ENCODE results near the gene NOS2.
A peak's percentile ranks its signal among the peaks of the same experiment; 100 is the strongest.

NOS2 gene

GRCh38 chr17:27810211-27810901 lies 10.0 kb upstream of the NOS2 start:
- peaks cover 9% of the 10 kb centered on the region for H3K9me3 Mint-ChIP-seq
- DNase-seq (ENCODE audit: low spot score), result peak; percentile 62
- H3K27me3 Mint-ChIP-seq (ENCODE audit: low read depth), result no peaks in the 10 kb centered on the region
- H3K36me3 Mint-ChIP-seq (ENCODE audit: low read depth), result no peaks in the 10 kb centered on the region
- H3K4me1 Mint-ChIP-seq (ENCODE audit: low read depth), result peaks cover 42% of the 10 kb centered on the region
- peak overlapping the region; percentile 95 for H3K27ac Mint-ChIP-seq
- H3K4me3 Mint-ChIP-seq, result peak overlapping the region; percentile 80

DNA sequence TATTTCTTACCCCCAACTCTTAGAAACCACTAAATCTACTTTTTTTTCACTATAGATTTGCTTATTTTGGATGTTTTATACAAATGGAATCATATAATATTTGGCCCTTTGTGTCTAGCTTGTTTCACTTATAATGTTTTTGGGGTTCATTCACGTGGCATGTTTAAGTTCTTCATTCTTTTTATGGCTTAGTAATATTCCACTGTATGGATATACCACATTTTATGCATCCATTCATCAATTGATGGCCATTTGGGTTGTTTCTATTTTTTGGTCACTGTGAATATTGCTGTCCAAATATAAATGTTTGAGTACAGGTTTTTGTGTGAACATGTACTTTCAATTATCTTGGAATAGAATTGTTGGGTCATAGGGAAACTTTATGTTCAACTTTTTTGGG lies 9.2 kb upstream of the NOS2 start:
- Mint-ChIP-seq H3K27ac (peak overlapping the region; percentile 95), H3K36me3 (ENCODE audit: low read depth) (no peaks in the 10 kb centered on the region), H3K27me3 (ENCODE audit: low read depth) (no peaks in the 10 kb centered on the region), H3K9me3 (peaks cover 7% of the 10 kb centered on the region), H3K4me3 (peak overlapping the region; percentile 80), H3K4me1 (ENCODE audit: low read depth) (peaks cover 43% of the 10 kb centered on the region)
- no peak for DNase-seq (ENCODE audit: low spot score)

- Mint-ChIP-seq H3K9me3 (peaks cover 4% of the 10 kb centered on the region), H3K27me3 (ENCODE audit: low read depth) (no peaks in the 10 kb centered on the region), H3K4me1 (ENCODE audit: low read depth) (peaks cover 43% of the 10 kb centered on the region), H3K36me3 (ENCODE audit: low read depth) (no peaks in the 10 kb centered on the region), H3K4me3 (peak overlapping the region; percentile 70), H3K27ac (peak overlapping the region; percentile 95)
- peak; percentile 32 for DNase-seq (ENCODE audit: low spot score)
Measured at GRCh38 chr17:27808628-27809027, 8.3 kb upstream of the NOS2 start.

GRCh38 chr17:27807567-27808470 lies 7.5 kb upstream of the NOS2 start:
- peaks cover 43% of the 10 kb centered on the region for H3K4me1 Mint-ChIP-seq (ENCODE audit: low read depth)
- no peaks in the 10 kb centered on the region for H3K36me3 Mint-ChIP-seq (ENCODE audit: low read depth)
- peak overlapping the region; percentile 70 for H3K4me3 Mint-ChIP-seq

DNA sequence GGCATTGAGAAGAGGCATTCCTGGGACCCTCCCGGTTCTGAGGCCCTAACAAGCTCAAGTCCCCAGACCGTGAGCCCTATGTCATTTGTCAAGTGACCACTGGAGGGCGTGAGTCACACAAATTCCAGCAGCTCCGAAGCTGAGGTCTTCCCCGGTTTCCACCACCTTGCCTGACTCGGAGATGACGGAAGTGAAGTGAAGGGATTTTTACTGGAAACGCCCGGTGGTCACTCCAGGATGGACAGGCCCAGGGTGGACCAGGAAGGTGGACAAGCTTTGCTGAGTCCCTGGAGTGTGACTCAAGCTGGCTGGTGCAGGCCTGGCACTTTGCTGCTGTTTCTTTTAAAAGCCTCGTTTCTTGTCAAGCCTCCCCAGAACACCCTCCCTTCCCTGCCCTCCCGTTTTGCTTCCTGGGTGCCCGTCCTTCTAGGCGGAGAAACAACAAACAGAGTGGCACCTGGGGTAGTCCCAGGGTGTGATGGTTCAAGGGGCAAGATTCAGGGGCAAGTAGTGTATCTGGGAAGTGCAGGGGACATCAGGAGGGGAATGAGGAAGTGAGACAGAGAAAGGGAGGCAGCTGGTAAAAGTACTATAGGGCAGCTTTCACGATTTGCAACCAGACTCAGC lies 5.3 kb upstream of the NOS2 start:
- peak overlapping the region; percentile 94 for H3K27ac Mint-ChIP-seq
- peak overlapping the region; percentile 76 for H3K4me3 Mint-ChIP-seq
- peaks cover 38% of the 10 kb centered on the region for H3K4me1 Mint-ChIP-seq (ENCODE audit: low read depth)
- no peaks in the 10 kb centered on the region for H3K27me3 Mint-ChIP-seq (ENCODE audit: low read depth)
- DNase-seq (ENCODE audit: low spot score), result peak; percentile 74
- peaks cover 4% of the 10 kb centered on the region for H3K9me3 Mint-ChIP-seq
- no peaks in the 10 kb centered on the region for H3K36me3 Mint-ChIP-seq (ENCODE audit: low read depth)

More at GRCh38 chr17:27807567-27808470, 7.5 kb upstream of the NOS2 start:
- peak overlapping the region; percentile 95 for H3K27ac Mint-ChIP-seq
- H3K9me3 Mint-ChIP-seq, result peaks cover 4% of the 10 kb centered on the region
- no peaks in the 10 kb centered on the region for H3K27me3 Mint-ChIP-seq (ENCODE audit: low read depth)
- DNase-seq (ENCODE audit: low spot score), result peak; percentile 69

DNA sequence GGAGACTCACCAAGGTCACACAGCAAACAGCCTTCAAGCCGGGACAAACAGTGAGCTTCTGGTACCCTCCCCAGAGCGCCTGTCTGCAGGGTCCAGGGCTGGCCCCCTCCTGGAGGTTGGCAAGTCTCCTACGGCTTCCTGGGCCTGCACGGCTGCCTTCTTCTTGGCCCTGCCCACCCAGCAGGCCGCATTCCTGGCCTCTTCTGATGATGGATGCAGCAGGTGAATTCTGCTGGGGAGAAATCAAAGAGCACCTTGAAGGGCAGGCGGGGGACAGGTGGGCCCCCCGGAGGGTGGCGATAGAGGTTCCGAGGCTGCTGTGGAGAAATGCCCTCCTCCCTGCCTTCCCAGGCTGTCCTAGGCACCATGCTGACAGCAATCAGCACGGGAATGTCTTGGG lies 3.8 kb upstream of the NOS2 start:
- Mint-ChIP-seq H3K27ac (no peak overlapping the region), H3K27me3 (ENCODE audit: low read depth) (peaks cover 5% of the 10 kb centered on the region), H3K36me3 (ENCODE audit: low read depth) (no peaks in the 10 kb centered on the region), H3K9me3 (no peaks in the 10 kb centered on the region), H3K4me1 (ENCODE audit: low read depth) (peaks cover 23% of the 10 kb centered on the region), H3K4me3 (no peak overlapping the region)
- no peak for DNase-seq (ENCODE audit: low spot score)

GRCh38 chr17:27802962-27803680 lies 2.8 kb upstream of the NOS2 start:
- peaks cover 16% of the 10 kb centered on the region for H3K4me1 Mint-ChIP-seq (ENCODE audit: low read depth)
- H3K4me3 Mint-ChIP-seq, result no peak overlapping the region
- peaks cover 6% of the 10 kb centered on the region for H3K27me3 Mint-ChIP-seq (ENCODE audit: low read depth)
- H3K27ac Mint-ChIP-seq, result no peak overlapping the region
- no peaks in the 10 kb centered on the region for H3K36me3 Mint-ChIP-seq (ENCODE audit: low read depth)
- DNase-seq (ENCODE audit: low spot score), result no peak
- no peaks in the 10 kb centered on the region for H3K9me3 Mint-ChIP-seq

- H3K4me1 Mint-ChIP-seq (ENCODE audit: low read depth), result peaks cover 10% of the 10 kb centered on the region
- H3K27me3 Mint-ChIP-seq (ENCODE audit: low read depth), result peaks cover 8% of the 10 kb centered on the region
- no peaks in the 10 kb centered on the region for H3K36me3 Mint-ChIP-seq (ENCODE audit: low read depth)
- H3K4me3 Mint-ChIP-seq, result no peak overlapping the region
- no peak for DNase-seq (ENCODE audit: low spot score)
- H3K9me3 Mint-ChIP-seq, result no peaks in the 10 kb centered on the region
- H3K27ac Mint-ChIP-seq, result no peak overlapping the region
Measured at GRCh38 chr17:27802033-27802432, 1.7 kb upstream of the NOS2 start.

DNA sequence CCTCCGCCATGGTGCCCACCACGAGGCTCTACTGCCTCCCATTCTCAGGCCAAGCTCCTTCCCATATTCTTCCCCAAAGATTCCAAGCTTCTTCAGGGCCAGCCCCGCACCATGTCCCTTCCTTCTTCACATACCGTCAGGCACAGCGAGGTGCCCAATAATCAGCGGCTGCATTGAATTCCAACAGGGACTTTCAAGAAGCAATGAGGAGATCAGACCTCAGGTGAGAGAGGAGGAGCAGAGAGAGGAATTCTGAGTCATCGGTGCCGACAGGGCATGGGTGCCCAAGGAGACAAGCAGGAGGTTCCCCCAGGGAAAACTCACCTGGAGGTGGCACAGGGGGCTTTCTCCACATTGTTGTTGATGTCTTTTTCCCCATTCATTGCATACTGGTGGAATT lies 2.0 kb downstream of the NOS2 start:
- no peak overlapping the region for H3K4me3 Mint-ChIP-seq
- peaks cover 38% of the 10 kb centered on the region for H3K27me3 Mint-ChIP-seq (ENCODE audit: low read depth)
- no peaks in the 10 kb centered on the region for H3K36me3 Mint-ChIP-seq (ENCODE audit: low read depth)

GRCh38 chr17:27797390-27798091 lies 2.8 kb downstream of the NOS2 start:
- H3K27ac Mint-ChIP-seq, result no peak overlapping the region
- no peaks in the 10 kb centered on the region for H3K9me3 Mint-ChIP-seq
- H3K27me3 Mint-ChIP-seq (ENCODE audit: low read depth), result peaks cover 40% of the 10 kb centered on the region
- peaks cover 4% of the 10 kb centered on the region for H3K4me1 Mint-ChIP-seq (ENCODE audit: low read depth)
- H3K36me3 Mint-ChIP-seq (ENCODE audit: low read depth), result no peaks in the 10 kb centered on the region
- DNase-seq (ENCODE audit: low spot score), result no peak
- H3K4me3 Mint-ChIP-seq, result no peak overlapping the region

More for the DNA sequence above, 2.0 kb downstream of the NOS2 start:
- H3K9me3 Mint-ChIP-seq, result no peaks in the 10 kb centered on the region
- no peak overlapping the region for H3K27ac Mint-ChIP-seq
- DNase-seq (ENCODE audit: low spot score), result no peak
- H3K4me1 Mint-ChIP-seq (ENCODE audit: low read depth), result peaks cover 4% of the 10 kb centered on the region

GRCh38 chr17:27793906-27794569 lies 6.3 kb downstream of the NOS2 start:
- peak overlapping the region; percentile 7 for H3K4me3 Mint-ChIP-seq
- H3K27me3 Mint-ChIP-seq (ENCODE audit: low read depth), result peaks cover 50% of the 10 kb centered on the region
- H3K4me1 Mint-ChIP-seq (ENCODE audit: low read depth), result peaks cover 4% of the 10 kb centered on the region
- no peaks in the 10 kb centered on the region for H3K36me3 Mint-ChIP-seq (ENCODE audit: low read depth)
- no peaks in the 10 kb centered on the region for H3K9me3 Mint-ChIP-seq
- no peak for DNase-seq (ENCODE audit: low spot score)
- no peak overlapping the region for H3K27ac Mint-ChIP-seq

DNA sequence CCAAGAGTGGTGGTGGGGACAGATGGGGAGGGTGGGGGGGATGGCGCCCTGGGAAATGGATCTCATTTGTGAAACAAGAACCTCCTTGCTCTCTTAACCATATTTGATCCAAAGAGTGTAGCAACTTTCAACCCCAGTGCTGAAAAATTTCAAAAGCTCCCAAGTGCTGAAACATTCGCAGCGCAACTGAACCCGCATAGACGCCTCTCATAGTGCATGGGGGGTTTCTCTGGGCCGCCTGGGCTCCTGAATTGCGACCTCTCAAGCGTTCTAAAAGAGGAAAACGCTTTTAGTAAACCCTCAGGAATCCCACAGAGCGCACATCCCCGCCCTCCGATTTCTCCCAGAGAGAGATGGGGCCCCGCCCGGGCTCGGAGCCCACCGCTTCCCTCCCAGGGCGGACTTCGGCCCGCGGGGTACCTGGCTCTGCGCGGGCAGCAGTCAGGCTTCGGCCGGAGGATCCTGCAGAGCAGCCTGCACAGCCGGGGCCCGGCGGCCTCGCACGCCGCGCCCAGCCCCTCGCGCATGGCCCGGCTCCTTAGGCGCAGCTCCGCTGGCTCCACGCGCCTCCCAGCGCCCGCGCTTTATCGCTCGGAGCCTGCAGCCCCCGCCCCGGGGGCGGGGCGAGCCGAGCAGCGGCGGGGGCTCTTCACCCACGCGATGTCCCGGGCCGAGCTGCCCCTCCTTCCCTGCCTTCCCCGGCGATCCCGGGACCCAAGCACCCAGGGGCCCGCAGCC lies 7.0 kb downstream of the NOS2 start:
- Mint-ChIP-seq H3K36me3 (ENCODE audit: low read depth) (no peaks in the 10 kb centered on the region), H3K9me3 (no peaks in the 10 kb centered on the region), H3K4me3 (peak overlapping the region; percentile 7), H3K4me1 (ENCODE audit: low read depth) (peaks cover 4% of the 10 kb centered on the region), H3K27me3 (ENCODE audit: low read depth) (peaks cover 50% of the 10 kb centered on the region), H3K27ac (no peak overlapping the region)
- DNase-seq (ENCODE audit: low spot score), result no peak
